ENCODE data around the gene PCIF1. TPM values are rescaled to one million over a fixed set of nuclear protein-coding genes. Genes with fewer than 3 reads are reported as not detected.
A peak's percentile ranks its signal among the peaks of the same experiment; 100 is the strongest.

The PCIF1 gene
- total and polyA plus RNA-seq, 12 donors: 12.6 to 47.1 (median 36.7) TPM

DNA sequence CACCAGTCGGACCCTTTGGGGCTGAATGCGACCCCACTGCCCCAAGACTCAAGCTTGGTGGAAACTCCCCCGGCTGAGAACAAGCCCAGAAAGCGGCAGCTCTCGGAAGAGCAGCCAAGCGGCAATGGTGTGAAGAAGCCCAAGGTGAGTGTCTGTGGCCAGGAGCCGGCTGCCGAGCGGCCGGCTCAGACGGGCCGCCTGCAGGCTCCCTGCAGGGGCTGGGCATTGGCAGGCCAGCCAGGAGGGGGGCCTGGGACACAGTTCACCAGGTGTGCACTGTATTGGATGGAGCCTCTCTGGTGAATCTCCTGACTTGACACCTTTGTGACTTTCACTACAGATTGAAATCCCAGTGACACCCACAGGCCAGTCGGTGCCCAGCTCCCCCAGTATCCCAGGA, 6.0 kb downstream of the PCIF1 start:
- peaks cover 0 to 85% of the 10 kb centered on the region in 2 donors for H3K36me3 ChIP-seq (replicated peaks in 1 of 2)
- no peak overlapping the region for H3K27ac ChIP-seq
- TF ChIP-seq CTCF (IDR thresholded peaks at IDR 0.05) (no peak), POLR2A (IDR thresholded peaks at IDR 0.05) (no peak)
- intact Hi-C loops (cut with DNase I): loop anchor here in 1 of 2 donors (5.0 kb wide), 1 partner anchor 43 kb away; no protein-coding TSS in a partner anchor
- peak in 1 of 7 donors; percentile 9 for DNase-seq
- WGBS, 4 donors: 90 to 95% (median 94%) methylated on average over 3 to 13 of the region's 13 CpGs
- no peak overlapping the region for H3K4me3 ChIP-seq
- peaks cover 10 to 14% of the 10 kb centered on the region in 2 donors for H3K4me1 ChIP-seq (replicated peaks in 1 of 2)
- H3K9me3 ChIP-seq (replicated peaks in 1 of 3): no peaks in the 10 kb centered on the region
- H3K27me3 ChIP-seq: no peaks in the 10 kb centered on the region

GRCh38 chr20:45943613-45944012, 9.1 kb downstream of the PCIF1 start:
- no peak overlapping the region for H3K4me3 ChIP-seq
- H3K27me3 ChIP-seq: no peaks in the 10 kb centered on the region
- TF ChIP-seq CTCF (IDR thresholded peaks at IDR 0.05) (no peak), POLR2A (IDR thresholded peaks at IDR 0.05) (no peak)
- peak overlapping the region in 1 of 5 donors; percentile 96 for H3K27ac ChIP-seq
- H3K9me3 ChIP-seq (replicated peaks in 1 of 3): no peaks in the 10 kb centered on the region
- H3K36me3 ChIP-seq (replicated peaks in 1 of 2): peaks cover 0 to 96% of the 10 kb centered on the region in 2 donors
- 70 to 93% (median 88%) methylated on average over 2 to 6 of the region's 6 CpGs for WGBS, 4 donors
- peaks cover 25% of the 10 kb centered on the region in 2 donors for H3K4me1 ChIP-seq (replicated peaks in 1 of 2)
- intact Hi-C loops (cut with DNase I): loop anchor here in 1 of 2 donors (5.0 kb wide), 1 partner anchor 46 kb away; no protein-coding TSS in a partner anchor
- DNase-seq: peak in 1 of 7 donors; percentile 6

GRCh38 chr20:45944151-45944964, 9.9 kb downstream of the PCIF1 start:
- intact Hi-C loops (cut with DNase I): loop anchor here in 1 of 2 donors (5.0 kb wide), 1 partner anchor 47 kb away; no protein-coding TSS in a partner anchor
- TF ChIP-seq CTCF (IDR thresholded peaks at IDR 0.05): no peak
- no peak for TF ChIP-seq POLR2A (IDR thresholded peaks at IDR 0.05)
- H3K4me3 ChIP-seq: no peak overlapping the region
- peaks cover 25% of the 10 kb centered on the region in 2 donors for H3K4me1 ChIP-seq (replicated peaks in 1 of 2)
- peak overlapping the region in 3 of 5 donors; percentile 90 to 96 (median 91) for H3K27ac ChIP-seq
- WGBS, 4 donors: 78 to 89% (median 85%) methylated on average over 14 to 15 of the region's 15 CpGs
- H3K36me3 ChIP-seq (replicated peaks in 1 of 2): peaks cover 0 to 96% of the 10 kb centered on the region in 2 donors
- H3K9me3 ChIP-seq (replicated peaks in 1 of 3): no peaks in the 10 kb centered on the region
- H3K27me3 ChIP-seq: no peaks in the 10 kb centered on the region
- peak in 1 of 7 donors; percentile 4 for DNase-seq

GRCh38 chr20:45944965-45945677, 10.6 kb downstream of the PCIF1 start:
- intact Hi-C loops (cut with DNase I): loop anchor here in 1 of 2 donors (5.0 kb wide), 1 partner anchor 48 kb away; no protein-coding TSS in a partner anchor
- no peaks in the 10 kb centered on the region for H3K27me3 ChIP-seq
- H3K4me3 ChIP-seq: no peak overlapping the region
- peak in 2 of 7 donors; percentile 7 to 33 for DNase-seq
- H3K27ac ChIP-seq: peak overlapping the region; percentile 35 to 96 (median 90)
- H3K4me1 ChIP-seq (replicated peaks in 1 of 2): peaks cover 25% of the 10 kb centered on the region in 2 donors
- peaks cover 0 to 96% of the 10 kb centered on the region in 2 donors for H3K36me3 ChIP-seq (replicated peaks in 1 of 2)
- WGBS, 4 donors: 71 to 81% (median 77%) methylated on average over 13 to 19 of the region's 19 CpGs
- TF ChIP-seq POLR2A (IDR thresholded peaks at IDR 0.05) (no peak), CTCF (IDR thresholded peaks at IDR 0.05) (peak in 2 of 6 experiments; percentile 8 to 15)
- H3K9me3 ChIP-seq (replicated peaks in 1 of 3): no peaks in the 10 kb centered on the region
